CD4-positive, alpha-beta memory T cell (primary cell): ENCODE measurements around the gene PDE3B. TPM values are rescaled to one million over a fixed set of nuclear protein-coding genes. Genes with fewer than 3 reads are reported as not detected.
"Not testable (repeated sequence)": the region's sequence is repeated elsewhere in the genome, so short reads cannot be mapped to it uniquely, and the experiment has no call there.

Experiments used
- CTCF ChIA-PET: fragments of 350-600 bp; sonication (Branson Sonifier 250); formaldehyde crosslinking; loops from one replicate; lab custom pipeline; 2021; ENCODE audit warnings: inconsistent platforms; ENCODE audit not compliant: partially characterized antibody; lab: Charles Lee
- POLR2A ChIA-PET: fragments of 350-600 bp; sonication (Branson Sonifier 250); formaldehyde crosslinking; loops from one replicate; lab custom pipeline; 2021; ENCODE audit not compliant: partially characterized antibody; lab: Charles Lee
- DNase-seq, 5 donors: peaks; one replicate each; pipeline versions ENCODE4 v3.0.0 to v3.0.0-alpha.2; 2020 to 2022; ENCODE audit warnings: mixed read lengths in 1 of 5
- H3K27ac ChIP-seq: one replicate; pipeline ENCODE4 v1.7.0; 2013; ENCODE audit warnings: low read depth, low read length
- H3K27me3 ChIP-seq: 2 replicates; pipeline ENCODE4 v1.7.0; 2013; ENCODE audit warnings: mild to moderate bottlenecking, low read length, moderate library complexity; ENCODE audit not compliant: insufficient read depth
- H3K36me3 ChIP-seq: 2 replicates; pipeline ENCODE4 v1.7.0; 2013; ENCODE audit warnings: mild to moderate bottlenecking, low read length, moderate library complexity; ENCODE audit not compliant: insufficient read depth
- H3K4me1 ChIP-seq: 2 replicates; pipeline ENCODE4 v1.7.0; 2013; ENCODE audit warnings: mild to moderate bottlenecking, low read length, moderate library complexity; ENCODE audit not compliant: insufficient read depth
- H3K4me3 ChIP-seq, 2 donors: one replicate each; pipeline ENCODE4 v1.7.0; 2013; ENCODE audit warnings: low read length in 2 of 2, mild to moderate bottlenecking in 1 of 2
- H3K9me3 ChIP-seq, 2 donors: one replicate each; pipeline ENCODE4 v1.7.0; 2013; ENCODE audit warnings: low read length in 2 of 2, control low read depth in 1 of 2; ENCODE audit not compliant: control insufficient read depth in 1 of 2
- H3K27ac Mint-ChIP-seq, 7 donors: one replicate each; pipeline ENCODE4 v1.8.0; 2020 to 2021; ENCODE audit warnings: mixed read lengths in 7 of 7, mild to moderate bottlenecking in 6 of 7, inconsistent platforms in 3 of 7, moderate library complexity in 3 of 7
- H3K27me3 Mint-ChIP-seq, 2 donors: one replicate each; pipeline ENCODE4 v1.8.0; 2020 to 2021; ENCODE audit warnings: mixed read lengths in 2 of 2
- H3K36me3 Mint-ChIP-seq, 2 donors: one replicate each; pipeline ENCODE4 v1.8.0; 2020 to 2021; ENCODE audit warnings: mixed read lengths in 2 of 2, inconsistent platforms in 1 of 2, mild to moderate bottlenecking in 1 of 2
- H3K4me1 Mint-ChIP-seq, 4 donors: one replicate each; pipeline ENCODE4 v1.8.0; 2020 to 2021; ENCODE audit warnings: mixed read lengths in 4 of 4, mild to moderate bottlenecking in 1 of 4
- H3K4me3 Mint-ChIP-seq, 8 donors: one replicate each; pipeline ENCODE4 v1.8.0; 2020 to 2021; ENCODE audit warnings: mixed read lengths in 8 of 8, mild to moderate bottlenecking in 7 of 8, moderate library complexity in 6 of 8, inconsistent platforms in 3 of 8
- H3K9me3 Mint-ChIP-seq, 8 donors: one replicate each; pipeline ENCODE4 v1.8.0; 2020 to 2021; ENCODE audit warnings: mixed read lengths in 8 of 8, mild to moderate bottlenecking in 5 of 8, inconsistent platforms in 3 of 8, moderate library complexity in 1 of 8
- intact Hi-C: fragments of 100-400 bp; cut with micrococcal nuclease; formaldehyde crosslinking; loops from one replicate; pipeline ENCODE4 v1.15.1; 2023
- polyA plus RNA-seq, 2 donors: library from polyadenylated mRNA; unstranded; fragments of 300-500 nt; fragmentation: Illumina TruSeq; gene quantifications; one replicate each; pipeline ENCODE4 v1.2.3, GENCODE V29; 2021
- total RNA-seq, 2 experiments: library from RNA; stranded (reverse); gene quantifications; one replicate each; pipeline ENCODE4 v1.2.3, GENCODE V29; 2021

The PDE3B gene
- total and polyA plus RNA-seq, 4 experiments from 2014 or later = 34.1 to 222 (median 131) TPM

DNA sequence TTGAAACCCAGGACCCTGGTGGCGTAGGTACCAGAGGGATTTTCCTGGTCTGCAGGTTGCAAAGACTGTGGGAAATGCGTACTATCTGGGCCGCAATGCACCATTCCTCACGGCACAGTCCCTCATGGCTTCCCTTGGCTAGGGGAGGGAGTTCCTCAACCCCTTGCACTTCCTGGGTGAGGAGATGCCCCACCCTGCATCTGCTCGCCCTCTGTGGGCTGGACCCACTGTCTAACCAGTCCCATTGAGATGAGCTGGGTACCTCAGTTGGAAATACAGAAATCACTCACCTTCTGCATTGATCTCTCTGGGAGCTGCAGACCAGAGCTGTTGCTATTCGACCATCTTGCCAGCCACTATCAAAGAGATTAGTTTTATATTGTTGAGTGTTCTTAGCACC is 100.1 kb downstream of the PDE3B start:
- POLR2A ChIA-PET, intact Hi-C loops, H3K4me3 ChIP-seq, H3K9me3 ChIP-seq, DNase-seq, H3K27ac ChIP-seq, H3K36me3 ChIP-seq, H3K27me3 ChIP-seq, H3K27me3 Mint-ChIP-seq: not testable (repeated sequence)
- peaks cover 31 to 49% of the 10 kb centered on the region in 2 donors for H3K36me3 Mint-ChIP-seq
- peaks cover 4 to 27% (median 14%) of the 10 kb centered on the region in 8 donors for H3K9me3 Mint-ChIP-seq
- H3K4me3 Mint-ChIP-seq = peak overlapping the region in 3 of 8 donors; percentile 5 to 51 (median 50)
- H3K27ac Mint-ChIP-seq = peak overlapping the region in 3 of 7 donors; percentile 71 to 78 (median 72)
- CTCF ChIA-PET = interaction anchor here (1.1 kb wide), 1 partner anchor 164 kb away, joined by 3 read pairs; no protein-coding TSS in a partner anchor
- peaks cover 47 to 78% (median 56%) of the 10 kb centered on the region in 4 donors for H3K4me1 Mint-ChIP-seq
- H3K4me1 ChIP-seq = peaks cover 29% of the 10 kb centered on the region

DNA sequence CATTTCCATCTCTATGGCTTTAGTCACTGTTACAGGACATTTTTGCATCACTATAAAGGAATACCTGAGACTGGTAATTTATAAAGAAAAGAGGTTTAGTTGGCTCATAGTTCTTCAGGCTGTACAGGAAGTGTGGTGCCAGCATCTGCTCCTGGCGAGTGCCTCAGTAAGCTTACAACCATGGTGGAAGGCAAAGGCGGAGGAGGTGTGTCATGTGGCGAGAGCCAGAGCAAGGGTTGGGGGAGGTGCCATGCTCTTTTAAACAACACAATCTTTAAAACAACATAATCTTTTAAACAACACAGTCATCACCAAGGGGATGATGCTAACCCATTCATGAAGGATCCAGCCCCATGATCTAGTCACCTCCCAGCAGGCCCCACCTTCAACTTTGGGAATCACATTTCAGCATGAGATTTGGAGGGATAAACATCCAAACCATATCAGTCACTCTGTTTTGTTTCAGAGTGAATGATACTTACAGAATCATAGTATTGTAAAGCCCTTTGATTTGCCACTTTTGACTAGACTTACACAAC is 103.3 kb downstream of the PDE3B start:
- H3K27ac ChIP-seq = no peak overlapping the region
- peaks cover 56% of the 10 kb centered on the region for H3K4me1 ChIP-seq
- Mint-ChIP-seq H3K4me3 (no peak overlapping the region), H3K9me3 (peaks cover under 1 to 6% (median 4%) of the 10 kb centered on the region in 8 donors), H3K36me3 (peaks cover 20% of the 10 kb centered on the region in 2 donors), H3K27ac (peak overlapping the region in 6 of 7 donors; percentile 3 to 67 (median 32)), H3K27me3 (no peaks in the 10 kb centered on the region), H3K4me1 (peaks cover 40 to 64% (median 45%) of the 10 kb centered on the region in 4 donors)
- no peak overlapping the region for H3K4me3 ChIP-seq
- no peaks in the 10 kb centered on the region for H3K9me3 ChIP-seq
- H3K27me3 ChIP-seq = no peaks in the 10 kb centered on the region
- no peaks in the 10 kb centered on the region for H3K36me3 ChIP-seq
- intact Hi-C loops = no loop called here
- POLR2A ChIA-PET = no interaction called here
- no peak for DNase-seq
- CTCF ChIA-PET = no interaction called here

DNA sequence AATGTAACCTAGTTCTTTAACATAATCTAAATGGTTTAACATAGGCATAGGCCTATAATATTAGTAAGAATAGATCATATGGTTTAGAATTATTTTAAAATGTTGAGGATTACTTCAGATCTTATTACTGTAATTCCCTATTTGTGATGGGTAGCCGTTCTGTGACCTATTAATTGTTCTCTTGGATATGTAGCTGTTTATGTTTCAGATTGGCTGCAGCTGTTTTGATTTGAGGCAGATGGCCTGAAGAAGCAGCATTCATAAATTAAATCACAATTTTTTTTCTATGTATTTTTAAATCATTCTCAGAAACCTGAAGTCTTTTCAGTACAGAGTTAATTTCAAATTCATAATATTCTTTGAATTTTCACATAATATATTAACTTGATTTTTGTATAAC is 104.5 kb downstream of the PDE3B start:
- no peak overlapping the region for H3K27ac Mint-ChIP-seq
- H3K36me3 Mint-ChIP-seq = peaks cover 15% of the 10 kb centered on the region in 2 donors
- intact Hi-C loops = no loop called here
- no peak overlapping the region for H3K4me3 ChIP-seq
- no peaks in the 10 kb centered on the region for H3K27me3 ChIP-seq
- ChIA-PET POLR2A (interaction anchor here (1.1 kb wide), 1 partner anchor 20 kb away, joined by 3 read pairs; no protein-coding TSS in a partner anchor), CTCF (interaction anchor here (0.8 to 1.2 kb wide), 2 partner anchors 14 to 103 kb away, joined by 3 read pairs; no protein-coding TSS in a partner anchor)
- H3K27me3 Mint-ChIP-seq = no peaks in the 10 kb centered on the region
- no peak for DNase-seq
- H3K4me1 ChIP-seq = peaks cover 60% of the 10 kb centered on the region
- H3K4me3 Mint-ChIP-seq = no peak overlapping the region
- H3K27ac ChIP-seq = no peak overlapping the region
- H3K9me3 Mint-ChIP-seq = peaks cover 0 to 6% (median 0%) of the 10 kb centered on the region in 8 donors
- H3K9me3 ChIP-seq = no peaks in the 10 kb centered on the region
- H3K4me1 Mint-ChIP-seq = peaks cover 44 to 64% (median 49%) of the 10 kb centered on the region in 4 donors
- no peaks in the 10 kb centered on the region for H3K36me3 ChIP-seq

DNA sequence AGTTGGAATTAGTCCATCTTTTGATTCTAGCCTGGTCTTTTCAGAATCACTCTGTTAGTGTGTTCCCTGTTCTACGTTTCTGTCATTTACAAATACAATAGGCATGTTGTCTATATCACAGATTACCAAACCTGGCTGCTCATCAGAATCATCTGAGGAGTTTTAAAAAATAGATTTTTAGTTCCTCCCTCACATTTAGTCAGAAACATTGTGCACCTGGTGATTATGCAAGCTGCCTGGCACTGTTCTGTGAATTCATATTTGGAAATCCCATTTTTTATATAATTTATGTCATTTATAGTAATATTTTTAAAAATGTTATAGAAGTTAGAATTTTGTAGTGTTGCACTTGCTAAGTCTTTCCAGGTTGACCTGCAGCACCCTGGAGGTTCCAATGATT is 107.3 kb downstream of the PDE3B start:
- ChIA-PET CTCF (no interaction called here), POLR2A (interaction anchor here (1.3 kb wide), 1 partner anchor 14 kb away, joined by 3 read pairs; no protein-coding TSS in a partner anchor)
- no peaks in the 10 kb centered on the region for H3K27me3 ChIP-seq
- H3K4me3 Mint-ChIP-seq = peak overlapping the region in 2 of 8 donors; percentile 35 to 64
- H3K4me3 ChIP-seq = no peak overlapping the region
- H3K36me3 Mint-ChIP-seq = peaks cover 8 to 12% of the 10 kb centered on the region in 2 donors
- H3K9me3 Mint-ChIP-seq = no peaks in the 10 kb centered on the region
- H3K36me3 ChIP-seq = no peaks in the 10 kb centered on the region
- no peak for DNase-seq
- H3K4me1 ChIP-seq = peaks cover 56% of the 10 kb centered on the region
- H3K27ac Mint-ChIP-seq = peak overlapping the region in 2 of 7 donors; percentile 13 to 23
- intact Hi-C loops = loop anchor here (2.0 to 5.0 kb wide), 3 partner anchors 14 to 76 kb away; no protein-coding TSS in a partner anchor
- peaks cover 37 to 50% (median 46%) of the 10 kb centered on the region in 4 donors for H3K4me1 Mint-ChIP-seq
- H3K27ac ChIP-seq = no peak overlapping the region
- H3K9me3 ChIP-seq = no peaks in the 10 kb centered on the region
- no peaks in the 10 kb centered on the region for H3K27me3 Mint-ChIP-seq

DNA sequence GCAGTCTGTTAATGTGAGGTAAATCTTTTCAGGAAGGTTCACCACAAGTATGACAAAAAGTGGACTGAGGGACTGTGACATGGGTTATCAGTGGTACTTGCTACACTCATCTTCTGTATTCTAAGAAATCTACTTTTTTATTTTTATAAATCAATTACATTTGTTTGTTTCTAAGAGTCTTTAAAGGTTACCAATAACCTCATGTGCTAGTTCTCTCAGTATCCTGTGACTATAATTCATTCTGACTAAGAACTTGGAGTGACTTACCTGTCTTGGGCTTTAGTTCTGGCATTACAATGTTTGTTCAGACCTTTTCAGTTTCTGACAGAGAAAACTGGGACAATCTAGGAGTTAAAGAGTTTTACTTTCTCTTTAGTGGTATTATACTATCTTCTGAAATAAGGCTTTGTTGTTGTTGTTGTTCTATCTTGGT is 108.4 kb downstream of the PDE3B start:
- peak overlapping the region; percentile 47 to 94 (median 82) for H3K27ac Mint-ChIP-seq
- peaks cover 3 to 5% of the 10 kb centered on the region in 2 donors for H3K36me3 Mint-ChIP-seq
- H3K4me3 Mint-ChIP-seq = peak overlapping the region in 6 of 8 donors; percentile 36 to 82 (median 57)
- peaks cover 52% of the 10 kb centered on the region for H3K4me1 ChIP-seq
- H3K9me3 Mint-ChIP-seq = no peaks in the 10 kb centered on the region
- no peaks in the 10 kb centered on the region for H3K9me3 ChIP-seq
- no peak overlapping the region for H3K4me3 ChIP-seq
- ChIA-PET POLR2A (interaction anchor here (1.3 kb wide), 1 partner anchor 13 kb away, joined by 3 read pairs; no protein-coding TSS in a partner anchor), CTCF (no interaction called here)
- no peaks in the 10 kb centered on the region for H3K27me3 ChIP-seq
- no peaks in the 10 kb centered on the region for H3K27me3 Mint-ChIP-seq
- H3K36me3 ChIP-seq = no peaks in the 10 kb centered on the region
- peaks cover 36 to 45% (median 40%) of the 10 kb centered on the region in 4 donors for H3K4me1 Mint-ChIP-seq
- DNase-seq = peak in 1 of 5 donors; percentile 5
- no peak overlapping the region for H3K27ac ChIP-seq
- intact Hi-C loops = loop anchor here (2.0 to 5.0 kb wide), 3 partner anchors 13 to 75 kb away; no protein-coding TSS in a partner anchor

DNA sequence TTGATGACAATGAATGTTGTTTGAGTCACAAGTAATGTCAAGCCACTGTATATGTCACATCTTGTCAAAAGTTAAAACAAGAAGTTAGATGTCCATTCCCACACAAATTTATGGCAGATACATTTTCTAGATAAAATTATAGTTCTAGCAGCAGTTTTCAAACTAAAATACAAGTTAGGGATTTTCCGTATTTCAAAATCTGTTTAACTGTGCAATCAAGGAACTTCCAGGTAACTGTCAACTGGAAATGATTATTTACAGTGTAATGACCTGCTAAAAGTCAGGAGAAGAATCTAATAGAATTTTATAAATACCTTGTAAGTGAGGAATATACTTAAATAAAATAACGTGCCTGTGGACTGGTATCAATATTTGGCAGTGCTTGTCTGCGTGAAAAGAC is 111.5 kb downstream of the PDE3B start:
- Histone ChIP-seq H3K9me3 (no peaks in the 10 kb centered on the region), H3K4me3 (no peak overlapping the region), H3K27ac (no peak overlapping the region), H3K36me3 (no peaks in the 10 kb centered on the region), H3K4me1 (peaks cover 43% of the 10 kb centered on the region), H3K27me3 (no peaks in the 10 kb centered on the region)
- Mint-ChIP-seq H3K4me1 (peaks cover 30 to 43% (median 36%) of the 10 kb centered on the region in 4 donors), H3K27ac (peak overlapping the region in 1 of 7 donors; percentile 7), H3K9me3 (no peaks in the 10 kb centered on the region), H3K36me3 (peaks cover 2 to 5% of the 10 kb centered on the region in 2 donors), H3K4me3 (no peak overlapping the region), H3K27me3 (no peaks in the 10 kb centered on the region)
- DNase-seq = no peak
- ChIA-PET POLR2A (interaction anchor here (0.9 kb wide), 1 partner anchor 10 kb away, joined by 4 read pairs; no protein-coding TSS in a partner anchor), CTCF (interaction anchor here (1.3 to 1.5 kb wide), 3 partner anchors 10 to 138 kb away, joined by 3 to 4 read pairs (median 3); no protein-coding TSS in a partner anchor)
- intact Hi-C loops = no loop called here

DNA sequence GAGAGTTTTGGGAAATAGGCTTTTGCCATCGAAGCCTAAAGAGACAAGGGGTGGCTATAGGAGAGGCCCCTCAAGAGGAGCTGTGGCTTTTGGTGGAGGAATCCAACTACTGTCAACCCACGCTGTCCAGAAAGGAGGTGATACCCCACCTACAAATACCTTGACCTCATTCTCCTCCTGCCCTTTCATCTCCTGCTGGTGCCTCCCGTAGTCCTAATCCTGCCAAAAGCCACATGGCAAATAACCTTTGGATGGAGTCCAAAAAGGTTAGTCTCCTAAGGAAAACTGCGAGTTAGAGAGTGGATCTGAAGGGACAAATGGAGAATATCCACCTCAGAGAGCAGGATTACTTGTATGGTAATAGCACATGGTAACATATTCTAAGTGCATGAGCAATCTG is 112.7 kb downstream of the PDE3B start:
- DNase-seq = no peak
- intact Hi-C loops = no loop called here
- Mint-ChIP-seq H3K27ac (peak overlapping the region in 1 of 7 donors; percentile 17), H3K27me3 (no peaks in the 10 kb centered on the region), H3K4me3 (no peak overlapping the region), H3K36me3 (peaks cover 2 to 5% of the 10 kb centered on the region in 2 donors), H3K4me1 (peaks cover 24 to 36% (median 30%) of the 10 kb centered on the region in 4 donors), H3K9me3 (no peaks in the 10 kb centered on the region)
- H3K9me3 ChIP-seq = no peaks in the 10 kb centered on the region
- H3K36me3 ChIP-seq = no peaks in the 10 kb centered on the region
- H3K4me3 ChIP-seq = no peak overlapping the region
- CTCF ChIA-PET = interaction anchor here (1.5 kb wide), 1 partner anchor 9 kb away, joined by 3 read pairs; no protein-coding TSS in a partner anchor
- H3K27ac ChIP-seq = no peak overlapping the region
- H3K4me1 ChIP-seq = peaks cover 41% of the 10 kb centered on the region
- POLR2A ChIA-PET = no interaction called here
- H3K27me3 ChIP-seq = no peaks in the 10 kb centered on the region
